ENCODE measurements around the gene FBXW9.
"Not testable (repeated sequence)": the region's sequence is repeated elsewhere in the genome, so short reads cannot be mapped to it uniquely, and the experiment has no call there.

Gene FBXW9

GRCh38 chr19:12701596-12702282, 5.3 kb upstream of the FBXW9 start:
- Histone ChIP-seq H3K79me2 (ENCODE audit: insufficient read depth, low read length) (no peaks in the 10 kb centered on the region), H3K27ac (ENCODE audit: low read length) (no peak overlapping the region), H3K4me2 (ENCODE audit: insufficient read depth, low read length) (no peak overlapping the region), H4K20me1 (ENCODE audit: insufficient read depth, low read length) (peaks cover 20% of the 10 kb centered on the region), H3K27me3 (ENCODE audit: insufficient read depth, low read length, poor library complexity) (no peaks in the 10 kb centered on the region), H3K36me3 (ENCODE audit: insufficient read depth, low read length) (peaks cover 77% of the 10 kb centered on the region), H3K4me3 (ENCODE audit: low read depth in 1 of 2, low read length in 2 of 2) (no peak overlapping the region), H3K9me3 (ENCODE audit: insufficient read depth, low read length, severe bottlenecking) (no peaks in the 10 kb centered on the region), H3K4me1 (ENCODE audit: insufficient read depth, low read length) (peaks cover 24% of the 10 kb centered on the region), H3K9ac (ENCODE audit: low read depth, low read length) (no peak overlapping the region), H2AFZ (ENCODE audit: low read depth, low read length) (no peak overlapping the region)
- TF ChIP-seq CTCF (IDR thresholded peaks at IDR 0.05; ENCODE audit: borderline replicate concordance, extremely low read depth, low read length, poor library complexity, severe bottlenecking): no peak
- TF ChIP-seq EZH2 (IDR thresholded peaks at IDR 0.05; ENCODE audit: borderline replicate concordance, low read depth, low read length, severe bottlenecking): no peak
- ATAC-seq (ENCODE audit: insufficient read depth, low read depth): no peak
- no peak for DNase-seq

GRCh38 chr19:12698138-12698537, 1.7 kb upstream of the FBXW9 start:
- Histone ChIP-seq H4K20me1 (ENCODE audit: insufficient read depth, low read length) (peaks cover 9% of the 10 kb centered on the region; the same call in 1 of the 2 replicates), H3K27ac (ENCODE audit: low read length) (no peak overlapping the region), H3K79me2 (ENCODE audit: insufficient read depth, low read length) (peaks cover 9% of the 10 kb centered on the region; the same call in 1 of the 2 replicates), H3K9ac (ENCODE audit: low read depth, low read length) (no peak overlapping the region), H3K4me1 (ENCODE audit: insufficient read depth, low read length) (peaks cover 44% of the 10 kb centered on the region), H3K27me3 (ENCODE audit: insufficient read depth, low read length, poor library complexity) (no peaks in the 10 kb centered on the region), H3K4me2 (ENCODE audit: insufficient read depth, low read length) (peak overlapping the region; percentile 90; the same call in 1 of the 2 replicates), H2AFZ (ENCODE audit: low read depth, low read length) (no peak overlapping the region), H3K36me3 (ENCODE audit: insufficient read depth, low read length) (peaks cover 43% of the 10 kb centered on the region), H3K4me3 (ENCODE audit: low read depth in 1 of 2, low read length in 2 of 2) (peak overlapping the region in 1 of 2 experiments; percentile 98; a peak in 1 of 4 replicates), H3K9me3 (ENCODE audit: insufficient read depth, low read length, severe bottlenecking) (no peaks in the 10 kb centered on the region)
- TF ChIP-seq EZH2 (IDR thresholded peaks at IDR 0.05; ENCODE audit: borderline replicate concordance, low read depth, low read length, severe bottlenecking): no peak
- TF ChIP-seq CTCF (IDR thresholded peaks at IDR 0.05; ENCODE audit: borderline replicate concordance, extremely low read depth, low read length, poor library complexity, severe bottlenecking): no peak
- ATAC-seq (ENCODE audit: insufficient read depth, low read depth) (no peak), DNase-seq (no peak)

GRCh38 chr19:12697425-12697824, 994 bp upstream of the FBXW9 start:
- Histone ChIP-seq H3K4me3 (ENCODE audit: low read depth in 1 of 2, low read length in 2 of 2) (peak overlapping the region; percentile 84 to 98; a peak in 3 of 4 replicates), H3K4me2 (ENCODE audit: insufficient read depth, low read length) (peak overlapping the region; percentile 90), H3K36me3 (ENCODE audit: insufficient read depth, low read length) (peaks cover 40% of the 10 kb centered on the region), H3K4me1 (ENCODE audit: insufficient read depth, low read length) (peaks cover 44% of the 10 kb centered on the region), H3K9ac (ENCODE audit: low read depth, low read length) (peak overlapping the region; percentile 80)
- not testable (repeated sequence) for ATAC-seq (ENCODE audit: insufficient read depth, low read depth); H3K9me3 ChIP-seq (ENCODE audit: insufficient read depth, low read length, severe bottlenecking); H3K27ac ChIP-seq (ENCODE audit: low read length); H3K79me2 ChIP-seq (ENCODE audit: insufficient read depth, low read length); H2AFZ ChIP-seq (ENCODE audit: low read depth, low read length); H3K27me3 ChIP-seq (ENCODE audit: insufficient read depth, low read length, poor library complexity); H4K20me1 ChIP-seq (ENCODE audit: insufficient read depth, low read length); DNase-seq

- Histone ChIP-seq H4K20me1 (ENCODE audit: insufficient read depth, low read length) (0 out of 2 replicates have a peak, but pooled peaks cover under 1% of the 10 kb centered on the region), H3K4me1 (ENCODE audit: insufficient read depth, low read length) (peaks cover 44% of the 10 kb centered on the region), H3K9ac (ENCODE audit: low read depth, low read length) (peak overlapping the region; percentile 80), H2AFZ (ENCODE audit: low read depth, low read length) (peak overlapping the region; percentile 90), H3K27ac (ENCODE audit: low read length) (peak overlapping the region; percentile 86), H3K79me2 (ENCODE audit: insufficient read depth, low read length) (peaks cover 9% of the 10 kb centered on the region; the same call in 1 of the 2 replicates), H3K27me3 (ENCODE audit: insufficient read depth, low read length, poor library complexity) (no peaks in the 10 kb centered on the region), H3K4me2 (ENCODE audit: insufficient read depth, low read length) (peak overlapping the region; percentile 90), H3K36me3 (ENCODE audit: insufficient read depth, low read length) (peaks cover 26% of the 10 kb centered on the region), H3K4me3 (ENCODE audit: low read depth in 1 of 2, low read length in 2 of 2) (peak overlapping the region; percentile 84 to 98), H3K9me3 (ENCODE audit: insufficient read depth, low read length, severe bottlenecking) (no peaks in the 10 kb centered on the region)
- TF ChIP-seq EZH2 (IDR thresholded peaks at IDR 0.05; ENCODE audit: borderline replicate concordance, low read depth, low read length, severe bottlenecking) (no peak), CTCF (IDR thresholded peaks at IDR 0.05; ENCODE audit: borderline replicate concordance, extremely low read depth, low read length, poor library complexity, severe bottlenecking) (no peak)
- DNase-seq (peak; percentile 25), ATAC-seq (ENCODE audit: insufficient read depth, low read depth) (peak; percentile 20; the same call in 2 of the 3 replicates)
These were observed 450 bp downstream of the FBXW9 start for GRCh38 chr19:12695997-12696365.
